B cell (primary cell): ENCODE data around the gene FAM177B. TPM values are rescaled to one million over a fixed set of nuclear protein-coding genes. Genes with fewer than 3 reads are reported as not detected.

Experiments used
- ATAC-seq: fragments of 200-7000 bp; cut with Tn5 transposase; one replicate; pipeline ENCODE4 v1.10.0; 2021; ENCODE audit warnings: low read depth, mild to moderate bottlenecking, moderate number of reproducible peaks, moderate library complexity
- CTCF ChIA-PET: fragments of 350-600 bp; sonication (Branson Sonifier 250); formaldehyde crosslinking; loops from one replicate; lab custom pipeline; 2021; ENCODE audit warnings: antibody characterized with exemption, inconsistent platforms; lab: Charles Lee
- POLR2A ChIA-PET: fragments of 350-600 bp; sonication (Branson Sonifier 250); formaldehyde crosslinking; loops from one replicate; lab custom pipeline; 2021; ENCODE audit warnings: antibody characterized with exemption; lab: Charles Lee
- DNase-seq: peaks from one replicate; pipeline ENCODE4 v3.0.0; 2013
- H2AFZ ChIP-seq: 2 replicates; pipeline ENCODE4 v1.6.1; 2012; ENCODE audit warnings: mild to moderate bottlenecking, low read depth, low read length; ENCODE audit not compliant: insufficient read depth, poor library complexity, severe bottlenecking
- H3K27ac ChIP-seq, 2 donors: 1 replicate in 1 of 2; 2 replicates in 1 of 2; pipeline ENCODE4 v1.5.1; 2012 to 2013; ENCODE audit warnings: low read length in 2 of 2, mild to moderate bottlenecking in 2 of 2, moderate library complexity in 1 of 2
- H3K27me3 ChIP-seq, 4 experiments: fragments of 200-600 bp in 1 of 4; sonication (generic) in 1 of 4; replicated peaks in 1 of 4; 1 replicate in 2 of 4; 2 replicates in 2 of 4; pipeline versions ENCODE4 v1.6.1 to v1.7.0; 2013 to 2016; ENCODE audit warnings: low read length in 3 of 4, mild to moderate bottlenecking in 2 of 4, mixed read lengths in 1 of 4, moderate library complexity in 1 of 4; ENCODE audit not compliant: insufficient read depth in 4 of 4, control insufficient read depth in 3 of 4; ENCODE audit errors: control extremely low read depth in 1 of 4
- H3K36me3 ChIP-seq, 2 experiments: replicated peaks in 1 of 2; 1 replicate in 1 of 2; 2 replicates in 1 of 2; pipeline versions ENCODE4 v1.6.1 to v1.7.1; 2013; ENCODE audit warnings: low read length in 1 of 2; ENCODE audit not compliant: insufficient read depth in 2 of 2, control insufficient read depth in 1 of 2; ENCODE audit errors: control extremely low read depth in 1 of 2, extremely low read depth in 1 of 2
- H3K4me1 ChIP-seq, 2 donors: fragments of 200-600 bp in 1 of 2; sonication (generic) in 1 of 2; 1 replicate in 1 of 2; 2 replicates in 1 of 2; pipeline versions ENCODE4 v1.5.1 to v1.6.1; 2013 to 2017; ENCODE audit warnings: low read length in 2 of 2; ENCODE audit not compliant: control insufficient read depth in 2 of 2, insufficient read depth in 2 of 2
- H3K4me2 ChIP-seq: replicated peaks from 2 replicates; pipeline ENCODE3; 2012; ENCODE audit warnings: mild to moderate bottlenecking, low read depth, low read length; ENCODE audit not compliant: poor library complexity, severe bottlenecking
- H3K4me3 ChIP-seq, 5 experiments: fragments of 200-600 bp in 1 of 5; sonication (generic) in 1 of 5; 1 replicate in 3 of 5; 2 replicates in 2 of 5; pipeline versions ENCODE4 v1.5.1 to v1.7.0; 2011 to 2016; ENCODE audit warnings: low read length in 4 of 5, mild to moderate bottlenecking in 4 of 5, low read depth in 2 of 5, control low read depth in 1 of 5, moderate library complexity in 1 of 5; ENCODE audit not compliant: insufficient read depth in 1 of 5; ENCODE audit errors: control extremely low read depth in 1 of 5, extremely low read depth in 1 of 5
- H3K79me2 ChIP-seq: fragments of 200-600 bp; sonication (generic); one replicate; pipeline ENCODE4 v1.6.0; 2016; ENCODE audit warnings: low read length; ENCODE audit not compliant: control insufficient read depth, insufficient read depth
- H3K9ac ChIP-seq: fragments of 200-600 bp; sonication (generic); 2 replicates; pipeline ENCODE4 v1.6.1; 2017; ENCODE audit warnings: mild to moderate bottlenecking, low read length, moderate library complexity
- H3K9me3 ChIP-seq, 3 donors: one replicate each; pipeline versions ENCODE4 v1.6.1 to v1.7.1; 2013; ENCODE audit warnings: low read length in 2 of 3; ENCODE audit not compliant: control insufficient read depth in 2 of 3, insufficient read depth in 1 of 3; ENCODE audit errors: control extremely low read depth in 1 of 3
- H4K20me1 ChIP-seq: 2 replicates; pipeline ENCODE4 v1.6.0; 2012; ENCODE audit warnings: mild to moderate bottlenecking, low read length; ENCODE audit not compliant: insufficient read depth, control insufficient read depth, poor library complexity, severe bottlenecking
- H3K27ac Mint-ChIP-seq: one replicate; pipeline ENCODE4 v1.8.0; 2021; ENCODE audit warnings: mixed read lengths
- H3K27me3 Mint-ChIP-seq: one replicate; pipeline ENCODE4 v1.8.0; 2021; ENCODE audit warnings: mixed read lengths
- H3K4me1 Mint-ChIP-seq: one replicate; pipeline ENCODE4 v1.8.0; 2021; ENCODE audit warnings: mixed read lengths
- H3K4me3 Mint-ChIP-seq: one replicate; pipeline ENCODE4 v1.8.0; 2021; ENCODE audit warnings: mixed read lengths
- H3K9me3 Mint-ChIP-seq: one replicate; pipeline ENCODE4 v1.8.0; 2022; ENCODE audit warnings: mixed read lengths; ENCODE audit not compliant: insufficient read depth
- CTCF ChIP-seq: fragments of 200-600 bp; IDR thresholded peaks from one replicate; pipeline ENCODE4 v1.8.0; 2022; ENCODE audit warnings: antibody characterized with exemption, mild to moderate bottlenecking
- EZH2 ChIP-seq: IDR thresholded peaks from 2 replicates; pipeline ENCODE4 v1.6.1; 2012; ENCODE audit warnings: borderline replicate concordance, low read depth, mild to moderate bottlenecking, moderate library complexity, low read length; ENCODE audit not compliant: insufficient read depth, poor library complexity, severe bottlenecking
- WGBS: methylation state at CpG from one replicate; pipeline ENCODE4 v1.1.5; 2013; ENCODE audit warnings: missing lambda C conversion rate; ENCODE audit not compliant: insufficient coverage; 5-methylcytosine and 5-hydroxymethylcytosine counted together
- intact Hi-C: fragments of 100-400 bp; cut with micrococcal nuclease; formaldehyde crosslinking; loops from one replicate; pipeline ENCODE4 v1.10.0; 2022
- polyA plus RNA-seq: library from polyadenylated mRNA; depleted of rRNA; stranded (reverse); fragments of >200 nt; gene quantifications from 2 replicates; pipeline ENCODE4 v1.2.3, GENCODE V29; 2012
- total RNA-seq, 2 donors: library from RNA; stranded (reverse); fragments of 120-200 nt in 1 of 2; gene quantifications; 1 replicate in 1 of 2; 2 replicates in 1 of 2; pipeline versions ENCODE4 v1.2.3 to v1.2.4, GENCODE V29; 2013 to 2022

FAM177B gene
- total and polyA plus RNA-seq, 2 donors (not counting 1 experiment from before 2014, with no cell fraction given), result 12.8 to 19.9 TPM

- TF ChIP-seq EZH2 (no peak), CTCF (no peak)
- ATAC-seq (no peak), DNase-seq (no peak)
- ChIA-PET POLR2A (interaction anchor here (0.8 kb wide), 1 partner anchor 21 kb away, joined by 3 read pairs; no protein-coding TSS in a partner anchor), CTCF (interaction anchor here (0.8 to 4.6 kb wide), 2 partner anchors 16 to 355 kb away, joined by 3 to 17 read pairs; no protein-coding TSS in a partner anchor)
- H3K4me3 ChIP-seq, result peak overlapping the region in 1 of 5 experiments; percentile 17
- H3K4me3 Mint-ChIP-seq, result peak overlapping the region; percentile 10
- H3K4me2 ChIP-seq, result peak overlapping the region; percentile 67
- no peaks in the 10 kb centered on the region for H3K27me3 Mint-ChIP-seq
- intact Hi-C loops, result loop anchor here (5.0 kb wide), 1 partner anchor 253 kb away; no protein-coding TSS in a partner anchor
- H3K4me1 ChIP-seq, result peaks cover 77 to 86% of the 10 kb centered on the region in 2 donors
- no peaks in the 10 kb centered on the region for H3K9me3 ChIP-seq
- H3K27ac Mint-ChIP-seq, result peak overlapping the region; percentile 62
- H4K20me1 ChIP-seq, result no peaks in the 10 kb centered on the region
- peaks cover 51% of the 10 kb centered on the region for H3K4me1 Mint-ChIP-seq
- peaks cover 25% of the 10 kb centered on the region for H3K79me2 ChIP-seq
- H3K27me3 ChIP-seq, result no peaks in the 10 kb centered on the region
- H3K27ac ChIP-seq, result peak overlapping the region; percentile 36 to 84
- H3K9me3 Mint-ChIP-seq, result no peaks in the 10 kb centered on the region
- WGBS, result no CpG with 5 or more reads among the region's 1 CpG
- no peak overlapping the region for H2AFZ ChIP-seq
- no peak overlapping the region for H3K9ac ChIP-seq
- H3K36me3 ChIP-seq, result peaks cover 2 to 9% of the 10 kb centered on the region in 2 experiments
These were observed 2.3 kb upstream of the FAM177B start for GRCh38 chr1:222734740-222735139.

DNA sequence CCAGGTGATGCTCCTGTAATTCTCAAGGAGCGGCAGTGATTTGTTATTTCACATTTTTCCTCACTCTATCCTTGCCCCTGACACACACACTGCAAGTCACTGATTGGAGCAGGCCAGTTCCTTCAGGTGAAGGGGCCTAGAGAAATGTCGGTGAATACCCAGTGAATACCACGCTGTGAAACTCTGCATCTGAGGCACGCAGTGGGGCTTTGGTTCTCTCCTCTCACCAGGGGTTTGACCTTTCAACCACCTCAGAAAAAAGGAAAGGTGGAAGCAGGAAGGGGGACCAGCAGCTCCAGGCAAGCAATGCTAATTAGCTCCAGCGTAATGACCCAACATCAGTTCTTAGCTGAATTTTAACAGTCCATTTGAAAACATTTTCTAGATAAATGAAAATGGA is 532 bp upstream of the FAM177B start:
- Mint-ChIP-seq H3K9me3 (no peaks in the 10 kb centered on the region), H3K27me3 (no peaks in the 10 kb centered on the region), H3K4me3 (no peak overlapping the region), H3K27ac (peak overlapping the region; percentile 72), H3K4me1 (peaks cover 49% of the 10 kb centered on the region)
- no peak for TF ChIP-seq CTCF
- ChIA-PET POLR2A (interaction anchor here (1.1 to 1.3 kb wide), 2 partner anchors 23 to 40 kb away, joined by 3 read pairs; no protein-coding TSS in a partner anchor), CTCF (interaction anchor here (0.8 to 2.7 kb wide), 22 partner anchors 9 to 397 kb away, joined by 3 to 21 read pairs (median 4); partner anchors contain the start of genes AIDA and BROX)
- peaks cover 71 to 79% of the 10 kb centered on the region in 2 donors for H3K4me1 ChIP-seq
- DNase-seq, result no peak
- H3K79me2 ChIP-seq, result peaks cover 36% of the 10 kb centered on the region
- H3K4me3 ChIP-seq, result no peak overlapping the region
- H2AFZ ChIP-seq, result peak overlapping the region; percentile 3
- H3K27me3 ChIP-seq, result no peaks in the 10 kb centered on the region
- no peak overlapping the region for H3K9ac ChIP-seq
- no peaks in the 10 kb centered on the region for H4K20me1 ChIP-seq
- intact Hi-C loops, result loop anchor here (5.0 kb wide), 1 partner anchor 251 kb away; no protein-coding TSS in a partner anchor
- H3K27ac ChIP-seq, result peak overlapping the region; percentile 8 to 76
- no peak for ATAC-seq
- WGBS, result 89% methylated on average over 3 of the region's 5 CpGs
- H3K4me2 ChIP-seq, result peak overlapping the region; percentile 63
- H3K9me3 ChIP-seq, result peaks cover 0 to 4% (median 0%) of the 10 kb centered on the region in 3 donors
- H3K36me3 ChIP-seq, result peaks cover 2 to 3% of the 10 kb centered on the region in 2 experiments
